ENCODE results near the gene SERBP1.

DNA sequence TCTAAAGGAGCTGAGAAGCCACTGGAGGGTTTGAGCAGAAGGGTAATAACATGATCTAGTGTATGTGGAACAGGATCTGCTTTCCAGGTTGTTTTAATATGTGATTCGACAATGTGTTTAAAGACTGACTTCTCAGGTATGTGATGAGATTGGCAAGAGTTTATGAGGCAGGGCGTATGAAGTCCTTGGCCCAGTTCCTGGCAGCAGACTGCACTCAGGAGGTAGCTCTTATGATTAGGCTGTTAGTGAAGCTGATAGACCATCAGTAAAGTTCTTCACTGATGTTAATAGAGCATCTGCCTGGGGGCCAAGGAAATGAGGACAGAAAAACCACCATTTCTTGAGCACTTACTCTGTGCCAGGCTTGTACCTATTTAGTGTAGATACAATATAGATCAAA is 41.9 kb upstream of the SERBP1 start:
- TF ChIP-seq, protein P1, sequence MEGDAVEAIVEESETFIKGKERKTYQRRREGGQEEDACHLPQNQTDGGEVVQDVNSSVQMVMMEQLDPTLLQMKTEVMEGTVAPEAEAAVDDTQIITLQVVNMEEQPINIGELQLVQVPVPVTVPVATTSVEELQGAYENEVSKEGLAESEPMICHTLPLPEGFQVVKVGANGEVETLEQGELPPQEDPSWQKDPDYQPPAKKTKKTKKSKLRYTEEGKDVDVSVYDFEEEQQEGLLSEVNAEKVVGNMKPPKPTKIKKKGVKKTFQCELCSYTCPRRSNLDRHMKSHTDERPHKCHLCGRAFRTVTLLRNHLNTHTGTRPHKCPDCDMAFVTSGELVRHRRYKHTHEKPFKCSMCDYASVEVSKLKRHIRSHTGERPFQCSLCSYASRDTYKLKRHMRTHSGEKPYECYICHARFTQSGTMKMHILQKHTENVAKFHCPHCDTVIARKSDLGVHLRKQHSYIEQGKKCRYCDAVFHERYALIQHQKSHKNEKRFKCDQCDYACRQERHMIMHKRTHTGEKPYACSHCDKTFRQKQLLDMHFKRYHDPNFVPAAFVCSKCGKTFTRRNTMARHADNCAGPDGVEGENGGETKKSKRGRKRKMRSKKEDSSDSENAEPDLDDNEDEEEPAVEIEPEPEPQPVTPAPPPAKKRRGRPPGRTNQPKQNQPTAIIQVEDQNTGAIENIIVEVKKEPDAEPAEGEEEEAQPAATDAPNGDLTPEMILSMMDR (IDR thresholded peaks at IDR 0.05): no peak
- TF ChIP-seq POLR2A (IDR thresholded peaks at IDR 0.05): no peak
